Activated CD4-positive, alpha-beta T cell treated with anti-CD3 and anti-CD28 coated beads, Interleukin-2, amount 50 U/mL, for 16 hours (primary cell): ENCODE measurements around the gene NRSN2.
A peak's percentile ranks its signal among the peaks of the same experiment; 100 is the strongest.
"Not testable (repeated sequence)": the region's sequence is repeated elsewhere in the genome, so short reads cannot be mapped to it uniquely, and the experiment has no call there.

ENCODE experiments used
- DNase-seq: peaks from one replicate; pipeline ENCODE4 v3.0.0-alpha.2; 2020

The NRSN2 gene

GRCh38 chr20:354298-354977 is 7.5 kb downstream of the NRSN2 start:
- peak; percentile 87 for DNase-seq

GRCh38 chr20:356154-356553 is 9.2 kb downstream of the NRSN2 start:
- not testable (repeated sequence) for DNase-seq

- no peak for DNase-seq
Observed at GRCh38 chr20:356745-357144, 9.8 kb downstream of the NRSN2 start.

GRCh38 chr20:358891-359555 is 12.1 kb downstream of the NRSN2 start:
- DNase-seq, result no peak

GRCh38 chr20:361561-361960 is 14.7 kb downstream of the NRSN2 start:
- no peak for DNase-seq

GRCh38 chr20:362271-363254 is 15.7 kb downstream of the NRSN2 start:
- peak; percentile 53 for DNase-seq

- no peak for DNase-seq
Observed at GRCh38 chr20:363319-364078, 16.6 kb downstream of the NRSN2 start.

- peak; percentile 64 for DNase-seq
Observed at GRCh38 chr20:364905-365794, 18.2 kb downstream of the NRSN2 start.

- no peak for DNase-seq
Observed at GRCh38 chr20:366041-366718, 19.3 kb downstream of the NRSN2 start.

GRCh38 chr20:366719-367485 is 20.0 kb downstream of the NRSN2 start:
- no peak for DNase-seq

- no peak for DNase-seq
Observed at GRCh38 chr20:367486-367887, 20.6 kb downstream of the NRSN2 start.

- DNase-seq, result no peak
Observed at GRCh38 chr20:368915-369314, 22.0 kb downstream of the NRSN2 start.

- DNase-seq, result no peak
Observed at GRCh38 chr20:370151-370600, 23.3 kb downstream of the NRSN2 start.

- no peak for DNase-seq
Observed at GRCh38 chr20:370977-371754, 24.3 kb downstream of the NRSN2 start.

- peak; percentile 29 for DNase-seq
Observed at GRCh38 chr20:371755-372542, 25.0 kb downstream of the NRSN2 start.

GRCh38 chr20:372543-373082 is 25.7 kb downstream of the NRSN2 start:
- peak; percentile 21 for DNase-seq

- DNase-seq, result no peak
Observed at GRCh38 chr20:373171-373890, 26.4 kb downstream of the NRSN2 start.
